SK-N-SH treated with all-trans-retinoic acid at 6 μM for 48 hours (cell line): Measurements from ENCODE around the gene CPEB1.

Source experiments
- ATAC-seq: fragments of 200-7000 bp; cut with Tn5 transposase; 3 replicates; pipeline ENCODE4 v1.9.1; 2020; ENCODE audit warnings: mild to moderate bottlenecking, moderate library complexity
- ARNTL ChIP-seq: fragments of 450-650 bp; formaldehyde crosslinking; IDR thresholded peaks from 2 replicates; pipeline ENCODE4 v1.5.0; 2020; ENCODE audit warnings: low read depth, mild to moderate bottlenecking, moderate library complexity, borderline replicate concordance
- BACH2 ChIP-seq: fragments of 250-450 bp; sonication (Bioruptor Pico); IDR thresholded peaks from 2 replicates; pipeline ENCODE4 v1.9.0; 2021; ENCODE audit warnings: mild to moderate bottlenecking, borderline replicate concordance
- CREB5 ChIP-seq: fragments of 250-450 bp; sonication (Bioruptor Pico); IDR thresholded peaks from 2 replicates; pipeline ENCODE4 v1.5.1; 2020; ENCODE audit warnings: low read depth, mild to moderate bottlenecking, moderate library complexity
- CSRNP3 ChIP-seq: fragments of 250-450 bp; sonication (Bioruptor Pico); IDR thresholded peaks from 2 replicates; pipeline ENCODE4 v1.5.1; 2021; ENCODE audit warnings: mild to moderate bottlenecking, moderate library complexity
- ESRRG ChIP-seq: fragments of 250-450 bp; sonication (Bioruptor Pico); IDR thresholded peaks from 2 replicates; pipeline ENCODE4 v1.6.1; 2021; ENCODE audit warnings: mild to moderate bottlenecking
- ISL1 ChIP-seq: fragments of 250-450 bp; sonication (Bioruptor Pico); IDR thresholded peaks from 2 replicates; pipeline ENCODE4 v2.1.2; 2022; ENCODE audit warnings: mild to moderate bottlenecking, moderate library complexity
- POU6F1 ChIP-seq: fragments of 250-450 bp; sonication (Bioruptor Pico); IDR thresholded peaks from 2 replicates; pipeline ENCODE4 v1.8.0; 2021; ENCODE audit warnings: low read depth, mild to moderate bottlenecking, moderate library complexity, borderline replicate concordance
- PPARA ChIP-seq: fragments of 250-450 bp; sonication (Bioruptor Pico); IDR thresholded peaks from 2 replicates; pipeline ENCODE4 v1.5.0; 2020; ENCODE audit warnings: mild to moderate bottlenecking, borderline replicate concordance
- RARB ChIP-seq: fragments of 250-450 bp; sonication (Bioruptor Pico); IDR thresholded peaks from 2 replicates; pipeline ENCODE4 v1.8.0; 2021; ENCODE audit warnings: mild to moderate bottlenecking, moderate library complexity
- SNAI2 ChIP-seq: fragments of 250-450 bp; sonication (Bioruptor Pico); IDR thresholded peaks from 2 replicates; pipeline ENCODE4 v1.5.0; 2020; ENCODE audit warnings: mild to moderate bottlenecking, moderate library complexity
- TOX ChIP-seq: fragments of 250-450 bp; sonication (Bioruptor Pico); IDR thresholded peaks from 2 replicates; pipeline ENCODE4 v1.8.0; 2021; ENCODE audit warnings: mild to moderate bottlenecking, moderate library complexity, borderline replicate concordance
- TSHZ2 ChIP-seq: fragments of 250-450 bp; sonication (Bioruptor Pico); IDR thresholded peaks from 2 replicates; pipeline ENCODE4 v1.5.0; 2020; ENCODE audit warnings: mild to moderate bottlenecking, moderate library complexity
- ZC3H10 ChIP-seq: fragments of 250-450 bp; sonication (Bioruptor Pico); IDR thresholded peaks from 2 replicates; pipeline ENCODE4 v1.5.1; 2021; ENCODE audit warnings: mild to moderate bottlenecking, moderate library complexity
- ZFP3 ChIP-seq: fragments of 250-450 bp; sonication (Bioruptor Pico); IDR thresholded peaks from 2 replicates; pipeline ENCODE4 v1.5.0; 2020; ENCODE audit warnings: mild to moderate bottlenecking, moderate library complexity
- ZFP30 ChIP-seq: fragments of 450-650 bp; formaldehyde crosslinking; IDR thresholded peaks from 2 replicates; pipeline ENCODE4 v1.5.0; 2022; ENCODE audit warnings: mild to moderate bottlenecking, moderate library complexity
- ZNF565 ChIP-seq: fragments of 450-650 bp; formaldehyde crosslinking; conservative IDR thresholded peaks from 2 replicates; pipeline ENCODE4 v1.5.0; 2020; ENCODE audit warnings: low read depth, mild to moderate bottlenecking, moderate library complexity
- ZNF70 ChIP-seq: fragments of 450-650 bp; formaldehyde crosslinking; IDR thresholded peaks from 2 replicates; pipeline ENCODE4 v1.5.0; 2020; ENCODE audit warnings: mild to moderate bottlenecking, moderate library complexity
- ZNF8 ChIP-seq: fragments of 450-650 bp; formaldehyde crosslinking; IDR thresholded peaks from 2 replicates; pipeline ENCODE4 v1.5.0; 2020; ENCODE audit warnings: mild to moderate bottlenecking, moderate library complexity

The CPEB1 gene

GRCh38 chr15:82650046-82650670 lies 3.0 kb upstream of the CPEB1 start:
- no peak for TF ChIP-seq POU6F1
- no peak for TF ChIP-seq CREB5
- TF ChIP-seq ZNF70 (CRISPR knock-in tag), result no peak
- TF ChIP-seq ZNF8 (CRISPR knock-in tag), result no peak
- TF ChIP-seq BACH2 (CRISPR knock-in tag), result no peak
- no peak for ATAC-seq

GRCh38 chr15:82649226-82649999 lies 2.2 kb upstream of the CPEB1 start:
- ATAC-seq, result no peak

More at GRCh38 chr15:82649226-82649999, 2.2 kb upstream of the CPEB1 start:
- no peak for TF ChIP-seq TSHZ2 (CRISPR knock-in tag)
- no peak for TF ChIP-seq ZNF8 (CRISPR knock-in tag)
- no peak for TF ChIP-seq ARNTL (CRISPR knock-in tag)
- no peak for TF ChIP-seq ZFP30 (CRISPR knock-in tag)
- TF ChIP-seq SNAI2, result no peak
- TF ChIP-seq CREB5, result no peak
- TF ChIP-seq PPARA (CRISPR knock-in tag), result no peak
- TF ChIP-seq ZNF565 (CRISPR knock-in tag), result no peak
- TF ChIP-seq ISL1 (CRISPR knock-in tag), result no peak
- TF ChIP-seq CSRNP3 (CRISPR knock-in tag), result no peak
- no peak for TF ChIP-seq TOX (CRISPR knock-in tag)
- no peak for TF ChIP-seq ESRRG
- no peak for TF ChIP-seq ZC3H10 (CRISPR knock-in tag)
- TF ChIP-seq POU6F1, result no peak
- TF ChIP-seq RARB, result no peak
- no peak for TF ChIP-seq ZFP3 (CRISPR knock-in tag)
